ENCODE results near the gene MINK1. TPM values are rescaled to one million over a fixed set of nuclear protein-coding genes. Genes with fewer than 3 reads are reported as not detected.
"Not testable (repeated sequence)": the region's sequence is repeated elsewhere in the genome, so short reads cannot be mapped to it uniquely, and the experiment has no call there.

MINK1 gene
- total RNA-seq, 1 experiment from 2014 or later: 160 TPM

DNA sequence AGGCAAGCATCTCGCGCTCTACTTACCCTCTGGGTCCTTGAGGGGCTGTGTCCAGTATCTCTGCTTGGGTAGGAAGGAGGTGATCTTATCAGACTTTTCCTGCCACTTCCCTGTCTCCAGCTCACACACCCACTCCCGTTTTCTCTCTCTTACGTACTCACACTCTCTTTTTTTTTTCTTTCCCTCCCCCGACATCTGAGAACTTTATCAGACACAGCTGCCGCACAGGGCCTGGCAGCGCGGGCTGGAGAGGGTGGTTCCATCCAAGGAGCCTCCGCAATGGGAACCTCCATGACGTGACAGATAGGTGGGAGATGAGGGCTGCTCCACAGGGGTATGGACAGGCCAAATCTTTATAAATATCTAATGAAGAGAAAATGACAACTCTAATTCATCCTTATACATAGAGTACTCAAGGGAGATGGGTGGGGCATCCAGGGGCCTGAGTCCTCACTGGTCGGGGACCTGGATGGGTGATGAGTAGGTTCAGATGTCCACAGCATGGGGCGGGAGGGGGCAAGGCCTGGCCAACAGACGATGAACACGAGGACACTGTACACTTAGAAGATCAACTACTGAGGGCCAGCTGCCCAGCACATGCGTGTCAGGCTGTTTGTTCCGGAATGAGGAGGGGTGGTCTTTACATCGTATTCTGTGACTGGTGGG, 23.3 kb downstream of the MINK1 start:
- no peak overlapping the region for H3K27ac ChIP-seq
- H3K4me2 ChIP-seq: no peak overlapping the region
- TF ChIP-seq EZH2 (IDR thresholded peaks at IDR 0.05; ENCODE audit: low read depth): no peak
- TF ChIP-seq, protein P1, sequence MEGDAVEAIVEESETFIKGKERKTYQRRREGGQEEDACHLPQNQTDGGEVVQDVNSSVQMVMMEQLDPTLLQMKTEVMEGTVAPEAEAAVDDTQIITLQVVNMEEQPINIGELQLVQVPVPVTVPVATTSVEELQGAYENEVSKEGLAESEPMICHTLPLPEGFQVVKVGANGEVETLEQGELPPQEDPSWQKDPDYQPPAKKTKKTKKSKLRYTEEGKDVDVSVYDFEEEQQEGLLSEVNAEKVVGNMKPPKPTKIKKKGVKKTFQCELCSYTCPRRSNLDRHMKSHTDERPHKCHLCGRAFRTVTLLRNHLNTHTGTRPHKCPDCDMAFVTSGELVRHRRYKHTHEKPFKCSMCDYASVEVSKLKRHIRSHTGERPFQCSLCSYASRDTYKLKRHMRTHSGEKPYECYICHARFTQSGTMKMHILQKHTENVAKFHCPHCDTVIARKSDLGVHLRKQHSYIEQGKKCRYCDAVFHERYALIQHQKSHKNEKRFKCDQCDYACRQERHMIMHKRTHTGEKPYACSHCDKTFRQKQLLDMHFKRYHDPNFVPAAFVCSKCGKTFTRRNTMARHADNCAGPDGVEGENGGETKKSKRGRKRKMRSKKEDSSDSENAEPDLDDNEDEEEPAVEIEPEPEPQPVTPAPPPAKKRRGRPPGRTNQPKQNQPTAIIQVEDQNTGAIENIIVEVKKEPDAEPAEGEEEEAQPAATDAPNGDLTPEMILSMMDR (conservative IDR thresholded peaks at IDR 0.05): no peak
- H3F3A ChIP-seq (ENCODE audit: insufficient read depth, low read depth): peaks cover 33% of the 10 kb centered on the region
- no peak overlapping the region for H3K4me3 ChIP-seq
- H3K79me2 ChIP-seq (ENCODE audit: low read depth): peaks cover 51% of the 10 kb centered on the region
- no peaks in the 10 kb centered on the region for H3K27me3 ChIP-seq (ENCODE audit: insufficient read depth, low read depth)
- H3K36me3 ChIP-seq (ENCODE audit: low read depth): 0 out of 2 replicates have a peak, but pooled peaks cover 3% of the 10 kb centered on the region
- BruUV-seq (replicated peaks): no TSS peak
- no peaks in the 10 kb centered on the region for H3K9me2 ChIP-seq (ENCODE audit: insufficient read depth)
- no peak for DNase-seq
- H2AFZ ChIP-seq: no peak overlapping the region
- H4K20me1 ChIP-seq (ENCODE audit: insufficient read depth): peaks cover 4% of the 10 kb centered on the region
- CTCF ChIA-PET: interaction anchor here (0.6 kb wide), 1 partner anchor 40 kb away, joined by 3 read pairs; no protein-coding TSS in a partner anchor
- intact Hi-C loops (cut with micrococcal nuclease; ENCODE audit: unreplicated experiment): no loop called here
- no peaks in the 10 kb centered on the region for H3K9me3 ChIP-seq (ENCODE audit: insufficient read depth, low read depth)
- POLR2A ChIA-PET (ENCODE audit: unreplicated experiment): no interaction called here
- H3K4me1 ChIP-seq (replicated peaks; ENCODE audit: insufficient read depth): peaks cover 29% of the 10 kb centered on the region

DNA sequence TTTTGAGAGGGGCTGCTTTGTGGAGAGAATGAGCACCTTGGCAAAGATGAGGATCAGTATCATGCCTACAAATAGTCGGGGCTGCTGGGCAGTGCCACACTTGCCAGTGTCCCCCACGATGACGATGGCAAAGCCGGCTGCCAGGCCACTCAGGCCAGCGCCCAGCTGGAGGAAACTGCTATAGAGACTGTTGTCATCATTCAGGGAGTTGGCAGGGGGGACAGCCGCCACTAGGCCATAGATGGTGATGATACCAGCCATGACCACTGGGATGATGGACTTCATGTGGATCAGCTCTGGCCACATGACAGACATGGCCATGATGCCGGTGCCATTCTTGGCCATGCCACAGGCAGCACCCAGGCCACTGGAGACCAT, 23.8 kb downstream of the MINK1 start:
- Histone ChIP-seq H3F3A (ENCODE audit: insufficient read depth, low read depth) (peaks cover 28% of the 10 kb centered on the region), H3K4me2 (no peak overlapping the region), H2AFZ (no peak overlapping the region), H3K4me1 (replicated peaks; ENCODE audit: insufficient read depth) (peaks cover 26% of the 10 kb centered on the region), H3K36me3 (ENCODE audit: low read depth) (0 out of 2 replicates have a peak, but pooled peaks cover 3% of the 10 kb centered on the region), H3K79me2 (ENCODE audit: low read depth) (peaks cover 49% of the 10 kb centered on the region), H3K9me2 (ENCODE audit: insufficient read depth) (no peaks in the 10 kb centered on the region), H3K4me3 (no peak overlapping the region), H3K27me3 (ENCODE audit: insufficient read depth, low read depth) (no peaks in the 10 kb centered on the region), H3K27ac (no peak overlapping the region), H3K9me3 (ENCODE audit: insufficient read depth, low read depth) (no peaks in the 10 kb centered on the region), H4K20me1 (ENCODE audit: insufficient read depth) (peaks cover 4% of the 10 kb centered on the region)
- DNase-seq: no peak
- ChIA-PET POLR2A (ENCODE audit: unreplicated experiment) (no interaction called here), CTCF (interaction anchor here (0.6 kb wide), 2 partner anchors 8 to 41 kb away, joined by 3 to 21 read pairs; no protein-coding TSS in a partner anchor)
- no peak for TF ChIP-seq EZH2 (IDR thresholded peaks at IDR 0.05; ENCODE audit: low read depth)
- TF ChIP-seq, protein P1 (conservative IDR thresholded peaks at IDR 0.05): no peak
- intact Hi-C loops (cut with micrococcal nuclease; ENCODE audit: unreplicated experiment): no loop called here
- no TSS peak for BruUV-seq (replicated peaks)

DNA sequence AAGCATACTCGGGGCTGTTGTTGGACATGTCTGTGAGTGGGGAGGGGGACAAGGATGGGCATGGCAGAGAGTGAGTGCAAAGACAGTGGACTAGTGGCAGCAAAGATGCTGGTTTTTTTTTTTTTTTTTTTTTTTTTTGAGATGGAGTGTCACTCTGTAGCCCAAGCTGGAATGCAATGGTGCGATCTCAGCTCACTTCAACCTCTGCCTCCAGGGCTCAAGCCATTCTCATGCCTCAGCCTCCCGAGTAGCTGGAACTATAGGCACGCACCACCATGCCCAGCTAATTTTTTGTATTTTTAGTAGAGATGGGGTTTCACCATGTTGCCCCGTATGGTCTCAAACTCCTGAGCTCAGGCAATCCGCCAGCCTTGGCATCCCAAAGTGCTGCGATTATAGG, 24.2 kb downstream of the MINK1 start:
- intact Hi-C loops (cut with micrococcal nuclease; ENCODE audit: unreplicated experiment); H4K20me1 ChIP-seq (ENCODE audit: insufficient read depth); H2AFZ ChIP-seq; DNase-seq; H3K27me3 ChIP-seq (ENCODE audit: insufficient read depth, low read depth); BruUV-seq (replicated peaks); H3K36me3 ChIP-seq (ENCODE audit: low read depth); POLR2A ChIA-PET (ENCODE audit: unreplicated experiment); H3K4me2 ChIP-seq; H3K27ac ChIP-seq; H3K9me3 ChIP-seq (ENCODE audit: insufficient read depth, low read depth); H3K9me2 ChIP-seq (ENCODE audit: insufficient read depth); H3K4me3 ChIP-seq: not testable (repeated sequence)
- Histone ChIP-seq H3K79me2 (ENCODE audit: low read depth) (peaks cover 47% of the 10 kb centered on the region), H3F3A (ENCODE audit: insufficient read depth, low read depth) (peaks cover 24% of the 10 kb centered on the region), H3K4me1 (replicated peaks; ENCODE audit: insufficient read depth) (peaks cover 21% of the 10 kb centered on the region)
- CTCF ChIA-PET: interaction anchor here (0.6 to 1.1 kb wide), 3 partner anchors 8 to 18 kb away, joined by 3 to 21 read pairs (median 4); no protein-coding TSS in a partner anchor

Measured in PC-9 (cell line).